Inferior parietal cortex (tissue), 1 donor: Measurements from ENCODE around the gene CCDC32.
"Not testable (repeated sequence)": the region's sequence is repeated elsewhere in the genome, so short reads cannot be mapped to it uniquely, and the experiment has no call there.

ENCODE experiments used
- DNase-seq: peaks from one replicate; pipeline ENCODE4 v3.0.0-alpha.2; 2016; ENCODE audit errors: extremely low spot score

Gene CCDC32, protein sequence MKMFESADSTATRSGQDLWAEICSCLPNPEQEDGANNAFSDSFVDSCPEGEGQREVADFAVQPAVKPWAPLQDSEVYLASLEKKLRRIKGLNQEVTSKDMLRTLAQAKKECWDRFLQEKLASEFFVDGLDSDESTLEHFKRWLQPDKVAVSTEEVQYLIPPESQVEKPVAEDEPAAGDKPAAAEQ

DNA sequence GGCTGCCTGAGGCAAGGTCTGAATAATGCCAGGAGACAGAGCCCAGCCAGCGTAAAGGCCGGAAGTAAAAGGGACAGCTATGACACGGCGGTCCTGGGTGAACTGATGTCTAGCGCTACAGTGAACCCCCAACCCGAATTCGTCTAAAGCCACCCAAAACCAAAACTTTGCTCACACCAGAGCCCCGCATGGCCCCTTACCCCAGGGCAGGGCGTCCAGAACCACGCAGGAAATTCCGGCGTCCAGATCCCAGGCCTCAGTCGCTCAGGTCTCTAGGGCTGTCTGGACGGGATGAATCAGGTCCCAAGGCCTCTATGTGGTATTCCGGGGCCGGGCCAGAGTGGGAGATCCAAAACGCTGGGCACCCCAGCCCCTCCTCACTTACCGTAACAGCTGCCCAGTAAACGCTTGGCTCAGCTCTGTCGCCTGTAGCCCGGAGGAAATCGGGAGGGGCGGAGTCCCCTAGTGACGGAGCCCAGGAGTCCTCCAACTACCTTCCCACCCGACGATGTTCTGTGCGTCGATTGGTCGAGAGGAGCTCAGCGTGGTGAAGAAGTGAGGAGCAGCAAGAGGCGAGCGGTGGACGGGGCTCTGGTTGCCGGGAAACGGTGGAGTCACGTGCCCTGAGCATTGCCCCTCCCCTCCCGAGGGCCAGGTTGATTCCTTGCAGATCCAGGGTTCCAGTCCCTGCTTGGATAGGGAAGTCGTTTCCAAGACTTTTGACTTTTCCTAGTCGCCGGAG, at the start of gene CCDC32:
CCDC32 (minus strand) TSS at position 452 of the 742 bp plus-strand sequence. CDS start 2,027 bp downstream, outside the sequence.
- DNase-seq, result peak; percentile 99

DNA sequence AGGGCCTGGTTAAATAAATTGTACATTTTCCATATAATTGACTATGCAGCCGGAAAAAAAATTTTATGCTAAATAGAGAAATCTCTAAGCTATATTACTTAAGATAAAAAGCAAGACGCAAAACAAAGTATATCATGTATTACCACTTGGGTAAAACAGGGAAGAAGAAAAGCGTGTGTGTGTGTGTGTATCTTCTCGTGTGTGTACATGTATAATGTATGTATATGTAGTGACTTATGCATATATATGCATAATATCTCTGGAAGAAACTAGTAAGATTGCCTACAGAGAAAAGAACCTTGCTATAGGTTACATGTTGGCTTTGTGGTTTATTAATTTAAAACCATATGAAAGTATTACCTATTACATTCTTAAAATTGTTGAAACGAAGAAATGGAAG, 48.2 kb upstream of the CCDC32 start:
- DNase-seq, result no peak

DNA sequence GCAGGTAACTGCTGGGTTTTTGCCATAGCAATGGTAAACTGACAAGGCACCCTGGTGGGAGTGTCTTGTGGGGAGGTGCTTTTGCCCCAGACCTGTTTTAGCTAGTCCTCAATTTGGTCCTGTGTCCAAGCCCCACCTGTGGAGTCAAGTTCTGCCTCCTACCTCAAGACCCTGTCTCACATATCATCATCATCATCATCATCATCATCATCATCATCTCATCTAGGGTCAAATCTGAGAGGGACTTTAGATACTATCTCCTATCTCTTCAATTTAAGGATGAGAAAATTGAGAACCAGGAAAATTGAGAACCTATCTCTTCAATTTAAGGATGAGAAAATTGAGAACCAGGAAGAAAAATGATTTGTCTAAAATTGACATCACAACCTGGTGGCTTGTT, 39.1 kb upstream of the CCDC32 start:
- DNase-seq, result no peak

DNA sequence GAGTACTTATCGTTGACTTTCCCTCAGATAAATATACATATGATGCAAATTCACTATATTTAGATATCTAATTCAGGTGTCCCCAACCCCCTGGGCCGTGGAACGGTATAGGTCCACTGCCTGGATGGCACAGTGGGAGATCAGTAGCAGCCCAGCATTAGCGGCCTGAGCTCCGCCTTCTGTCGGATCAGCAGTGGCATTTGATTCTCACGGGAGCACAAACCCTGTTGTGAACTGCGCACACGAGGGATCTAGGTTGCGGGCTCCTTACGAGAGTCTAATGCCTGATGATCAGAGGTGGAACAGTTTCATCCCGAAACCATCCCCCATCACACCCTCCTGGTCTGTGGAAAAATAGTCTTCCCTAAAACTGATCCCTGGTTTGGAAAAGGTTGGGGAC, 36.1 kb upstream of the CCDC32 start:
- no peak for DNase-seq

DNA sequence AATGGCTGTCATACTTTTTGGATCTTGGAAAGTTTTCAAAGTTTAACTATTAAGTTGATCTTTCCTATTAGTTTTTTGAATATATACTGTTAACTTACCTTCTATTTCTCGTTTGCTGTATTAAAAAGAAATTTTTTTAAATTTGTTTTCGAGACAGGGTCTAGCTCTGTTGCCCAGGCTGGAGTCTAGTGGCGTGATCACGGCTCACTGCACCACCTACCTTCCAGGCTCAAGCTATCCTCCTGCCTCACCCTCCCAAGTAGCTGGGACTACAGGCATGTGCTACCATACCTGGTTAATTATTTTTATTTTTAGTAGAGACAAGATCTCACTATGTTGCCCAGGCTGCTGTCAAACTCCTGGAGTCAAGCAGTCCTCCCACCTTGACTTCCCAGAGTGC, 33.8 kb upstream of the CCDC32 start:
- DNase-seq, result no peak

DNA sequence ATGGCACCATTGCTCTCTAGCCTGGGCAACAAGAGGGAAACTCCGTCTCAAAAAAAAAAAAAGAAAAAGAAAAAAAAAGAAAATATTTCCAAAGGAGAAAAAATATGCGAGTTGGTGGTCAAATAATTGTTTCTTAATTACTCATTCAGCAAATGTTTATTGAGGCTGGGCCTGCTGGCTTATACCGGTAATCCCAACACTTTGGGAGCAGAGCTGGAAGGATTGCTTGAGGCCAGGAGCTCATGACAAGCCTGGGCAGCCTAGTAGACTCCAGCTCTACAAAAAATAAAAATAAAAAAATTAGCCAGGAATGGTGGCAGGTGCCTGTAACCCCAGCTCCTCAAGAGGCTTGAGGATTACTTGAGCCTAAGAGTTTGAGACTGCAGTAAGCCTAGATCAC, 33.3 kb upstream of the CCDC32 start:
- DNase-seq, result no peak

DNA sequence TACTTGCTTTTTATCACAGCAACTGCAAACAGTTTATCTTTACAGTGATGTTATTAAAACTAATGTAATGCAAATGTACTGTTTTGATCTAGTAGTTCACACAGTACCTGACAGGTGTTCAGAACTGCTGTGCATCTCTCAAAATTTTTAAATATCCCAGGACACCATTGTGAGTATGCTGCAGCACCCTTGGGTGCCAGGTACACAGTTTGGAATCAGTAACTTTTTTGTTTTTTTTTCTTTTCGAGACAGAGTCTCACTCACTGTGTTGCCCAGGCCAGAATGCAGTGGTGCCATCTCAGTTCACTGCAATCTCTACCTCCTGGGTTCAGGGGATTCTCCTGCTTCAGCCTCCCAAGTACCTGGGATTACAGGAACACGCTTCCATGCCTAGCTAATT, 32.2 kb upstream of the CCDC32 start:
- no peak for DNase-seq

DNA sequence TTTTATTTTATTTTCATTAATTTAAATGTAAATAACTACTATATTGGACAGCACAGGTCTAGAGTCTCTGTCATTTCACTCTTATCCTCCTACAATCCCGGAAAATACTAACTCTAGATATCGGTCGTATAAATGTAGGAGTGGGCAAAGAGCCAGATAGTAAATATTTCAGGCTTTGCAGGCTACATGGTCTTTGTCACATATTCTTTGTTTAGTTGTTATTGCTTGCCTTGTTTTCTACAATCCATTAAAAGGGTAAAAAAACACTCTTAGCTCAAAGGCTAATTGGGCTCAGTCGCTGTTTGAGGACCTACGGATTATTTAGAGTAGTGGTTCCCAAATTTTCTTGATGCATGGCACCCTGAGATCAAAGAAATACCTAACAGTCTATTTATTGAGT, 30.9 kb upstream of the CCDC32 start:
- DNase-seq, result no peak

DNA sequence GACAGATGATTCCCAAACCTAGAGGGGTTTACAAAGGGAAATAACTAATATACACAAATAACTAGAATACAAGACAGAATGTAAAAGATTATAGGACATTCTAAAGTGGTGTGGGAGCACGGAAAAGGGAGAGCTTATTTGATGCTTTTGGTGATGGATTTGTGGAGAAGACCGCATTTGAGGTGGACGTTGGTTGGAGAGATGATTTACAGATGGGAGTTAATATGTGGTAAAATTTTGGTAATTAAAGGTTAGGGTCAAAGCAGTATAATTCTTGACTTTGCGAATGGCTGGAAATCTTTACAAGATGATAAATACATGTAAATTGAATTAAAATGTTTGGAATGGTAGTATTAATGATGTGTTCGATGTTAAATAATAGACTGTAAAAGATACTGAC, 30.4 kb upstream of the CCDC32 start:
- DNase-seq, result no peak

DNA sequence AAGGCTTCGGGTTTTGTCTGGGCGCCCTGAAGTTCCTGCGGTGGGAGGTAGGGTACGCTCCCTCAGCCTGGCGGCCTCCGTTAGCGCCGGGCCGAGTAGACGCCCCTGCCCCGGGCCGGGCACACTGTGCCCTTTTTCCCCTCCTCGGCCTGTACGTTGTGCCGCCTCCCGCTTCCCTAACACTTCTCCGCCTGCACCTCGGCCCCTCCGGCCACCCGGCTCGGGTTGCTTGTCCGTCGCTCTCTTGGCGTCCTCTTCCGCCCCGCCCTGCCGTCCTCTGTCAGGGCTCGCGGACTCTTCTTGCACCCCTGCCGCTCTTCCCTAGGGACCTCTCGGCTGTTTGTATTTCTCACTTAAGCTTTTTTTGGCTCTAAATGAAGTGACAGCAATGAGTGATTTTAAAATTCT, 29.6 kb upstream of the CCDC32 start:
- DNase-seq, result peak; percentile 9

DNA sequence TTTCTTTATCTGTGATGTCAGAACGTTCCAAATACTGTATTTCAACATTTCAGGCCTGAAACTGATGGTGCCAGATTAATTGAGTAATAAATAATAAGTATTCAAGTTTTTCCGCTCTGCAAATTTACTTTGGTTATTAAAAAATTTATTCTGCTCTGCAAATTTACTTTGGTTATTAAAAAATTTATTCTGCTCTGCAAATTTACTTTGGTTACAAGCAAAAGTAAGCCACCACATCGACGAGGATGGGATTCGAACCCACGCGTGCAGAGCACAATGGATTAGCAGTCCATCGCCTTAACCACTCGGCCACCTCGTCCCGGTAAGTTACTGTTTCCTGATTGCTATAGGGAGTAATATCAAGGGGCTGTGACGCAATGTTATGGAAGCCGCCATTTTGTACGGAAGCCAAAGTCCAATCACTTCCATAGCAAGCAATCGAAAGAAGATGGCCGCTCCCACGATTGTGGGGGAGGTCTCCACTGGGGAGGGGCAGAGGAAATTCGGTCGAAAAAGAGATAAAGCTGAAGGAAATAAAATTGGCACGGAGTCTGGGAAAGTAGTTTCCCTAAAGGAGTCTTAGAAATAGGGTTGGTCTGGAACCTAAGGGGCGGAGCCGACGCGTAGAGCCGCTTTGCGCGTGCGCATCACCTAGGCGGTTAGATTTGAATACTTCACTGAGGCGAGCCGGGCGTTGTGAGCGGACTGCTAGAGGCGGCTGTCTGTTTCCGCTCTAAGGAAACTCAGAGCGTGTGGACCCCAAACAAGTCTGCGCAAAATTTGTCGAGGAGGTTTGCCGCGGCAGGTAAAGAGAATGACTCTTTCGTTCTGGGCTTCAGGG, 29.0 kb upstream of the CCDC32 start, which contains the start of gene KNL1:
KNL1 (plus strand) TSS at position 662 of the 841 bp plus-strand sequence. CDS start 8,683 bp downstream, outside the sequence.
- DNase-seq, result peak; percentile 98

DNA sequence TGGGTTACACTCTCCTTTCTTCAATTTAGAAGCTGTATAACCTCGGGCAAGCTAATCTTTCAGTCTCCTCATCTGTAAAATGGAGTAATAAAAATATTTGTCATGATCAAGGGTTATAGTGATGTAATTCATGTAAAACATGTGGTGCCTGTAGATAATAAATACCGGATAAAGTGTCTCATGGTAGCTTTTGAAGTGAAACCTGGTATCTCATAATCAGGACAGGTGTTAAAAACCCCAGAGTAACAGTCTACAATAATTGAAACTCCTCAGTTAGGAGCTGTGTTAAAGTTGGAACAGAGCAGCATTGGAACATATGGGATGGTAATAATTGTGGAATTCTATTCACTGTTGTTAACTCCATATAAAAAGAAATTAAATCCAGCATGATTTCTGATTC, 28.3 kb upstream of the CCDC32 start:
- peak; percentile 27 for DNase-seq

DNA sequence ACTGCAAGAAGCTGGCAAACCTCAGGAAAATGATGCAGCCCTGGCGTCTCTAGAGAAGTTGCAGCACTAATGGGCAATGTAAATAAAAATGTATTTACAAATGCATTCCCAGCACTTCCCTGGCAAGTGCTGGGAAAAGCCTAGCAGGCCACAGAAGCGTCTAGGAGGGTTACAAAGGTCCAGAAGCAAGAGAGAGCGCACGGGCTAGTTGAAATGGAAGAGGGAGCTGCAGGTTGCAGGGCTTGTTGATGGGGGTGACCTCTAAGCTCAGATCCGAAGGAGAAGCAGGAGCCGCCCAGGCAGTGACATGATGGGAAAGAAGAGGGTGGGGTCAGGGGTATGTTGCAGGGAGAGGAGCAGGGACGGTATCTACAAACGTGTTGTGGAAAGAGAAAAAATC, 26.5 kb upstream of the CCDC32 start:
- DNase-seq, result no peak

DNA sequence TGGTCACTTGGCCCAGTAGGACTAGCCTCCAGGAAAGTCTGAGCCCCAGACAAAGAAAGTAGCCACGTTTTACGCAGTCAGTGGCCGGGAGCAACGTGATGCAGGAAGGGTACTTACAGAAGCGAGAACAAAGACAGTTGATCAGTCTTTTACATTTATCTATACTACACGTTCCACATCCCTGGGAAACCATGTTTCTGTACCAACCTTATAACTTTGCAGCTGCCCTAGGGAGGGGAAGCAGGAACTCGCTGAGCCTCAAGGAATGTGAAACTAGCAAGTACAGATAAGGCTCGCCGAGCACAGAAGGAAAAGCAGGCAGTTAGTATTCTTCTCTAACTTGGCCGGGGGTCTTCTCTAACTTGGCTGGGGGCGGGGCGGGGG, 25.8 kb upstream of the CCDC32 start:
- no peak for DNase-seq

DNA sequence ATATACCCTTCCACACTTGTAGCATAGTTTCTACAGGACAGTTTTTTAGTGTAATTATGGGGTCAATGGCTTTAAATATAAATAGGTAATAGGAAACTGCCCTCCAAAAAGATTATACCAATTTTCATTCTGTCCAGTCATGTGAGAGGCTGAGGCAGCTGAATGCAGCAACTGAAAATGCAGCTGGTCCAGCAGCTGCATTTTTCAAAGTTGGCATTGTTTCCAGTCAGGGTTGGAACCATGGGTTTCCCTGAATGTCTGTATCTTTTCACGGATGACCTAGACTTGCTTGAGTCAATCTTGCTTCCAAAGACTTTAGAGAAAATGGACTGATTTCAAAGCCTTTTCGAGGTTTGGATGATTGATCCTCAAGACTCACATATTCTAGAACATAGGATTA, 19.3 kb upstream of the CCDC32 start:
- peak; percentile 66 for DNase-seq

DNA sequence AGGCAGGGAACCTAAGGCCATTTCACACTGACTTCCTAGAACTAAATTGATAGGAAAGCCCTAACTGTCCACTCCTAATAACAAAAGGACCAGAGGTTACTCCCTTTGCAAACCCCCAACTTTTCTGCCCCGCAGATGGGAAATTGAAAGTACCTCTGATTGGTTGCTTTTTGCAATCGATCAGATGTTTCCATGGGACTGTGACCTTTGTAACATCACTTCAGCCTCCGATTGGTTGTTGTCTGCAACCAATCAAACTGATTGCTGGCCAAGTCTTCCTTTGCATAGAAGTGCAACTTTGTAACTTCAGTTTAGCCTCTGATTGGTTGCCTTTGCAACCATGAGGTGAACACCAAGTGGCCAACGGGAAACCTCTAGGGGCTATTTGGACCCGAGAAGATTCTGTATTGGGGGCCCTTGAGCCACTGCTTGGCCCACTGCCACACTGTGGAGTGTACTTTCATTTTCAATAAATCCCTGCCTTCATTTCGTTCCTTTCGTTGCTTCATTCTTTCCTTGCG, 17.9 kb upstream of the CCDC32 start:
- DNase-seq, result peak; percentile 9

DNA sequence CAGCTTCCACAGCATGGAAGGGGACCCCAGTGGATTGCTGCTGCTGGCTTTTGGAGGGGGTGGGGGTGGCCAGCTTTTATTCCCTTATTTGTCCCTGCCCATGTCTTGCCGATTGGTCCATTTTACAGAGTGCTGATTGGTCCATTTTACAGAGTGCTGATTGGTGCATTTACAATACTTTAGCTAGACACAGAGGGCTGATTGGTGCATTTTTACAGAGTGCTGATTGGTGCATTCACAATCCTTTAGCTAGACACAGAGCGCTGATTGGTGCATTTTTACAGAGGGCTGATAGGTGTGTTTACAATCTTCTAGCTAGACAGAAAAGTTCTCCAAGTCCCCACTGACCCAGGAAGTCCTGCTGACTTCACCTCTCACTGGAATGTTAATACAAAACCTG, 17.0 kb upstream of the CCDC32 start:
- not testable (repeated sequence) for DNase-seq

DNA sequence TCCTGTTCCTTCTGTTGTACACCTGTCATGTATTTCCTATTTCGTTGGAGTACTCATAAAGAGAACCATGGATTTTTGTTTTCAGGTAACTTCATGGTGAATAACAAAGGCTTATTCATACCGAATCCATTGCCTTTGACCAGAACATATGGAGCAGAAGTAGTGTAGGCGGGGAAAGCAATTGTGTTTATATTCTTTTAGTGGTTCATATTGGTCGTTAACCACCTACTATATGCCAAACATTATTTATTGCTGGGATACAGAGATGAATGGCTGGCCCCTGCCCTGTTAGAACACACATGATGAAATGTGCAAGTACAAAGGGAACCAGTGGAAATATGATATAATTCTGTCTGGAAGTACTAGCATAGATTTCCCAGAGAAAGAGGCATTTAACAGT, 14.1 kb upstream of the CCDC32 start:
- DNase-seq, result no peak

DNA sequence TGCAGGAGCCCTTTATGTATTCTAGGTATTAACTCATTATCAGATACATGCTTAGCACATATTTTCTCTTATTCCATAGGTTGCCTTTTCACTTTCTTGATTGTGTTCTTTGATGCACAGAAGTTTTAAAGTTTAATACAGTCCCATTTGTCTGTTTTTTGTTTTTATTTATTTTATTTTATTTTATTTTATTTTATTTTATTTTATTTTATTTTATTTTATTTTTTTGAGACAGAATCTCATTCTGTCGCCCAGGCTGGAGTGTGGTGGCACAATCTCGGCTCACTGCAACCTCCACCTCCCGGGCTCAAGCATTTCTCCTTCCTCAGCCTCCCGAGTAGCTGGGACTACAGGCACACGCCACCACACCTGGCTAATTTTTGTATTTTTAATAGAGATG, 12.1 kb upstream of the CCDC32 start:
- DNase-seq, result not testable (repeated sequence)

DNA sequence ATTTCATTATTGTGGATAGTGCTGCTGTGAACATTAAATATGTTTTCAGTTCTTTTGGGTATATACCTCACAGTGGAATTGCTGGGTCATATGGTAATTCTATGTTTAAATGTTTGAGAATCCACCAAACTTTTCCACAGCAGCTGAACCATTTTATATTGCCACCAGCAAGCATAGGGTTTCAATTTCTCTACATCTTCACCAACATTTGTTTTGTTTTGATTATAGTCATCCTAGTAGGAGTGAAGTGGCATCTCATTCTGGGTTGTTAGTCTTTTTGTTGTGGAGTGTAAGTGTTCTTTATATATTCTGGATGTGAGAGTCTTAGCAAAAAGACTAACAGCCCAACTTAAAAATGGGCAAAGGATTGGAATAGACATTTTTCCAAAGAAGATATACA, 10.3 kb upstream of the CCDC32 start:
- no peak for DNase-seq

DNA sequence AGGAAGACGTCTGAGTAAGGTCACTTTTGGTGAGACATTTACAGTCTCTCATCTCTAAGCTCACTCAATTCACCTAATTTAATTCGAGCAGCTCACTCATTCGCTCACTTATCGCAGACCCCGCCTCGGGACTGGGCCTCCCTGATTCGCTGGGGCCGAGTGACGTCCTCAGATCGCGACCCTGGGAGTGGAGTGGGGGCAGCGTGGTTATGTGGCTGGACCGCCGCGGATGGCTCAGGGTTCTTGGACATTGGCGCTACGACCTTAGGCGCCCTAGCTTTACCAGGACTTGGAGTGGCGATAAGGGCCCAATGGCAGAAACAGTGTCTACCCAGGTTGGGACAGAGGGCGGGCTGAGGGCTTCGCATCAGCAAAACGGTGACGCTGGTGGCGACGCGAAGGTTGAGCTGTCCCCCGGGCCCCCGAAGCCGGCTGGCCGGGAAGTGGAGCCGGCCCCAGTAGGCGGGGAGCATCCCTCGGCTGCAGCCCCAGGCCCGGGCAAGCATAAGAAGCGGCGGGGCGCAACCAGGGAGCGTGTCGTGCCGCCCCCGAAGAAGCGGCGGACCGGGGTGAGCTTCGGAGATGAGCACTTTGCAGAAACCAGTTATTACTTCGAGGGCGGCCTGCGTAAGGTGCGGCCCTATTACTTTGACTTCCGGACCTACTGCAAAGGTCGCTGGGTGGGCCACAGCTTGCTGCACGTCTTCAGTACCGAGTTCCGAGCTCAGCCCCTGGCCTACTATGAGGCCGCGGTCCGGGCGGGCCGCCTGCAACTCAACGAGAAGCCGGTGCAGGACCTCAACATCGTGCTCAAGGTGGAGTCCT, 4.5 kb upstream of the CCDC32 start, which contains the start of gene RPUSD2:
RPUSD2 (plus strand) TSS at position 171 of the 825 bp plus-strand sequence; CDS start at position 210, 39 bp downstream.
- DNase-seq, result peak; percentile 96
